HG03139 (cell line): ENCODE measurements around the gene SAMD14.

ENCODE experiments used
- ATAC-seq: cut with Tn5 transposase; IDR thresholded peaks from one replicate; pipeline ENCODE4 v1.9.1; 2021; ENCODE audit not compliant: unreplicated experiment

Gene SAMD14

DNA sequence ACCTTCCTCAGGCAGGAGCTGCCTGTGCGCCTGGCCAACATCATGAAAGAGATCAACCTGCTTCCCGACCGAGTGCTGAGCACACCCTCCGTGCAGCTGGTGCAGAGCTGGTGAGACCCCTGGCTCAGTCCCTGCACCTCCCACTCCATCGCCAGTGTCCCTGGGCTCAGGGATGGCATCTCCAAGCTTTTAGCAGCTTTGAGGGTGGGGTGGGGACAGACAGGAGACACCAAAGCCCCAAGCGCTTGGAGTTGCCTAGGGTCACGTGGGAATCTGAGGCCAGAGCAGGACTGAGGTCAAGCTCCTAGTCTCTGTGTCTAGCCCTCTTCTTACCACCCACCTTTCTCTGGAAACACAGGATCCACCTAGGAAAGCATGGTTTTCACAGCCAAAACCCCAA lies 32.5 kb downstream of the SAMD14 start:
- no peak for ATAC-seq

GRCh38 chr17:50096758-50097157 lies 33.2 kb downstream of the SAMD14 start:
- ATAC-seq: no peak

DNA sequence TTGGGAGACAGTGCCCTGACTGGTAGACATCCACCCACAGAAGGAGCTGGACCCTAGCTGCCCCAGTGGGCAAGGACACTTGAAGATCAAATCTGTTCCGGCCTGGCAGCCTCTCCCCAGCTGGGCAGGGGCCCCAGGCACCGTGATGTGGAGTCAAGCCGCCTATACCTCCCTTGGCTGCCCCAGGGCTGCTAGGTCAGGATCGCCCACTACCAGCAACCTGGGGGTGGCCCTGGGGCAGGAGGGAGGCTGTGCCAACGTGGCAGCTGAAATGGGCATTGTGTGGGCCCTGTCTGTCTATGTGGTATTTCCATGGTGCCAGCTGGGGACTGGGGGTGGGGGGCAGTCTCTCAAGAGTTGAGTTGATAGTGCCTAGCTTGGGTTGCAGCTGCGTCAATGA lies 33.9 kb downstream of the SAMD14 start:
- no peak for ATAC-seq

GRCh38 chr17:50095626-50096037 lies 34.3 kb downstream of the SAMD14 start:
- ATAC-seq: no peak

DNA sequence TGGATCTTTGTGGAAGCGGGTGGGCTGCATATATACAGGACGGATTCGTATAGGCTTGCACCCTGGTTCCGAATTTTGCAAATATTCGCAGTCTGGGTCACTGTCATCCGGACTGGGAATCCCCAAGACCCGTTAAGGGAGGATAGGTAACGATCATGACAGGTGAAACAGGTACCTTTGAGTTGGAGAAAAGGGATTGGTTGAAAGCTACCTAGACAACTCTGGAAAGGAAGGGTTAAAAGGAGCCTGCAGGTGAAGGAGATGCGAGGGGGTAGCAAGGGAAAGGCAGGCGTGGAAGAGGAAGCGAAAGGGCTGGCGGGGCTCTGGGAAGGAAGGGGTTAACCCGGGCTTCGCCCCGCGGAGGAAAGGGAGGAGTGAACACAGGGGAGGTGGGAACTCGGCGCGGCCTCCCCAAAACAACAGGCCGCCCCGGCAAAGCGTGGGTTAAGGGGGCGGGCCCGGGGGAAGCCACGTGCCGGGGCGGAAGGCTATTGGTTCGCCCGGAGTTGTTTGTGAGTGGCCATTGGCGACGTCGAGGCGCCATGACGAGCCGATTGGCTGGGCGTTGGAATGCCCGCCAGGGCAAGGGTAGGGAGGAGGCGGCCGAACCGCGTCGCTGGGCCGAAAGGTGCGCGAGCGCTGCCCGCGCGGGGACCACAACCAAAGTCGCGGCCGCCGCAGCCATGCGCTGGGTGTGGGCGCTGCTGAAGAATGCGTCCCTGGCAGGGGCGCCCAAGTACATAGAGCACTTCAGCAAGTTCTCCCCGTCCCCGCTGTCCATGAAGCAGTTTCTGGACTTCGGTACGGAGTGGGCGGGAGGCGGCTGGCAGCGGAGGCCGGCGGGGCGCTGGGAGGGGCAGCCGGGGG lies 35.0 kb downstream of the SAMD14 start, which contains the start of gene PDK2:
PDK2 (plus strand) TSS at position 599 of the 867 bp plus-strand sequence; CDS start at position 684, 85 bp downstream.
- peak; percentile 80 for ATAC-seq

- no peak for ATAC-seq
Observed at GRCh38 chr17:50094243-50094752, 35.7 kb downstream of the SAMD14 start.

DNA sequence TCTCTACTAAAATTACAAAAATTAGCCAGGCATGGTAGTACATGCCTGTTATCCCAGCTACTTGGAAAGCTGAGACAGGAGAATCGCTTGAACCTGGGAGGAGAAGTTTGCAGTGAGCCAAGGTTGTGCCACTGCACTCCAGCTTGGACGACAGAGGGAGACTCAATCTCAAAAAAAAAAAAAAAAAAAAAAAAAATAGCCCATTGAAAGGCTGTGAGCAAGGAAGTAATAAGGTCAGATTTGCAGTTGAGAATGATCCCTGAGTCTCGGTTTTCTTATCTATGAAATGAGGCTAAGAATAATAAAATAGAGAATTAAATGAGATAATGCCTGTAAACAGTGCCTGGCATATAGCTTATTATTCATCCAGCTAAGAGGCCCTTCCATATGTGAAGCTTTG lies 36.2 kb downstream of the SAMD14 start:
- ATAC-seq: no peak

GRCh38 chr17:50093246-50093645 lies 36.7 kb downstream of the SAMD14 start:
- no peak for ATAC-seq

GRCh38 chr17:50091918-50092285 lies 38.1 kb downstream of the SAMD14 start:
- no peak for ATAC-seq

DNA sequence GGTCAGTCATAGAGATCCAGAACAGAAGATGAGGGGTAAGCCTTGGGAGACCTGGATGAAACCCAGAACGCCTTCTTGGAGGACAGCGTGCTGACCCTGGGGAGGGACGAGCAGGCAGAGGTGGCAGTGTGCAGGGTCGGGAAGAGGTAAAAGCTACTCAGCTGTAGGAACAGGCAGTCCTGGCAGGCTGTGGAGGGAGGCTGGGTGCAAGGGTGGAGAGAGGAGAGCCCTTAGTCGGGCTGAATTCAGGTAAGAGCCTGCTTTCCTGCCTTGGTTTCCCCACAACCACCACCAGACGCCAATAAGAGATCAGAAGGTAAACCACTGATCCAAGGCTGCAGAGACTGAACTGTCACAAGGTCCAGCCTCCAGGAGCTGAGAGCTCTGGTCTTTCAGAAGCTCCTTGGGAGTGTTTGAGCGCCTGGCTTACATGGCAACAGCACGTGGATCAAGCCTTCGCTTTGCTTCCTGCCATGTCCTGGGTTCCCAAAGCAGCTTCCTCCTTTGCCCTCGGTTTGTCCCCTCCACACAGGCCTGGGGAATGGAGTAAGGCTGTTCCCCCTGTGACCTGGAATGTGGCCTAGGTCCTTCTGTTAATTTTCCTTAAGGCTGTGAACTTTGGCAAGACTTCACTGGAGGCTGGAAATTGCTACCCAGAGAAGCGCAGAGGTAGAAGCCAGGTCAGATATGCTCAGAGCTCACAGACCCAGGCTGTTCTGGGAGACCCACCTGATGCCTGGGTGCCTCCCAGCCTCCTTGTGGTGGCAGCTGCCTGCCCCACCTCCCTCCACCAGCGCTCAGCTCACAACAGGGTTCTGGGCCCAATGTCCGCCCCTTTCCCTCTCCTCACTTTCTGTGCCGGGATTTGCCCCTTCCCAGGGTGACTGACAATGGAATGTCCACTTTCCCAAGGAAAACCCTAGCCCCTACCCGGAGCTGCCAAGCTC lies 38.7 kb downstream of the SAMD14 start:
- ATAC-seq: no peak

DNA sequence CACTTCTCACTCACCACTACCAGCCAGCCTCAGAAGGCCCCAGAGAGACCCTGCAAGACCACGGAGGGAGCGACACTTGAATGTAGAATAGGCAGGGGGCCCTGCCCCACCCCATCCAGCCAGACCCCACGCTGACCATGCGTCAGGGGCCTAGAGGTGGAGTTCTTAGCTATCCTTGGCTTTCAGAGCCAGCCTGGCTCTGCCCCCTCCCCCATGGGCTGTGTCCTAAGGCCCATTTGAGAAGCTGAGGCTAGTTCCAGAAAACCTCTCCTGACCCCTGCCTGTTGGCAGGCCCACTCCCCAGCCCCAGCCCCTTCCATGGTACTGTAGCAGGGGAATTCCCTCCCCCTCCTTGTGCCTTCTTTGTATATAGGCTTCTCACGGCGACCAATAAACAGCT lies 39.9 kb downstream of the SAMD14 start:
- no peak for ATAC-seq

- no peak for ATAC-seq
Observed at GRCh38 chr17:50088952-50089825, 40.8 kb downstream of the SAMD14 start.

DNA sequence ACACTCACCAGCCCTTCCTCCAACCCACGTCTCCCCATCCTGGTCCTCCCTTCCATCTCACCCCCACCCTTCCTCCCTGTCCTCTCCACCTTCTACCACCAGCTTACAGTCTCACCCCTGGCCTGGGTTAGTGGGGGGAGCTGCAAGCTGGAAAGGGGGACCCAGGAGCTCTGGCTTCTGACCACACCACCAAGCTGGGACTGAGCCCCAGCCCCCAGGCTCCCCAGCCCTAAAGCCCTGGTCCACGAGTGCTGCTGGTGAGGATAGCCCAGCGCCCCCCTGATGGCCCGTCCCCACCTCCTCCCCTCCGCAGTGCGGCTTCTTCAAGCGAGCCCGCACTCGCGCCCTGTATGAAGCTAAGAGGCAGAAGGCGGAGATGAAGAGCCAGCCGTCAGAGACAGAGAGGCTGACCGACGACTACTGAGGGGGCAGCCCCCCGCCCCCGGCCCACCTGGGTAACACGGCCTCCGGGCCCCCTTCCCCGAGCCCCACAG lies 42.0 kb downstream of the SAMD14 start:
- ATAC-seq: no peak

GRCh38 chr17:50087246-50087911 lies 42.6 kb downstream of the SAMD14 start:
- no peak for ATAC-seq

DNA sequence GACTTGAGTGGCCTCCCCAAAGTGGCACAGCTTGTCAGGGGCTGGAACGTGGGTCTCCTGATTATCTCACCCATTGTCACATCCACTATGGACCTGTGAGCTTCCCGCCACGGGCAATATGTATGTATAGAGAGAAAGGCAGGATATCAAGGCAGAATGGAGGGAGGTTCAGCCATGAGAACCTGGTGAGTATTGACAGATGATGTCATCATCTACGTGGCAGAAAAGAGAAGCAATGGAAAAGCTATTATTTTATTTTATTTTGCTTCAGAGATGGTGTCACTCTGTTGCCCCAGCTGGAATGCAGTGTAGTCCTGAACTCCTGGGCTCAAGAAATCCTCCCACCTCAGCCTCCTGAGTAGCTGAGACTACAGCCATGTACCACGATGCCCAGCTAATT lies 48.2 kb downstream of the SAMD14 start:
- no peak for ATAC-seq

- no peak for ATAC-seq
Observed at GRCh38 chr17:50080827-50081226, 49.1 kb downstream of the SAMD14 start.

DNA sequence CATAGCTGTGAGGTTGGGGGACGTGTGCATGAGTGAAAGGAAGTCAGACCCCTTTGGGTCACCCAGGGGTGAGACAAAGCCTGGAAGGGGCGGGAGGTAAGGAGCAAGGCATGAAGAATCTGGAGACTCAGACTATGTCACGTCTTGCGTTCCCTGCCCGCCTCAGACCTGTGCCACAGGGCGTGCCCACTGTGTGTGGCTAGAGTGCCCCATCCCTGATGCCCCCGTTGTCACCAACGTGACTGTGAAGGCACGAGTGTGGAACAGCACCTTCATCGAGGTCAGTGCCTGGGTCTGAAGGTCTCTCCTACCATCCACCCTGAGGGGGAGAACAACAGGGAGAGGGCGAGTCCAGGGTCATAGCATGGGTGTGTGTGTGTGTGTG lies 49.9 kb downstream of the SAMD14 start:
- no peak for ATAC-seq

DNA sequence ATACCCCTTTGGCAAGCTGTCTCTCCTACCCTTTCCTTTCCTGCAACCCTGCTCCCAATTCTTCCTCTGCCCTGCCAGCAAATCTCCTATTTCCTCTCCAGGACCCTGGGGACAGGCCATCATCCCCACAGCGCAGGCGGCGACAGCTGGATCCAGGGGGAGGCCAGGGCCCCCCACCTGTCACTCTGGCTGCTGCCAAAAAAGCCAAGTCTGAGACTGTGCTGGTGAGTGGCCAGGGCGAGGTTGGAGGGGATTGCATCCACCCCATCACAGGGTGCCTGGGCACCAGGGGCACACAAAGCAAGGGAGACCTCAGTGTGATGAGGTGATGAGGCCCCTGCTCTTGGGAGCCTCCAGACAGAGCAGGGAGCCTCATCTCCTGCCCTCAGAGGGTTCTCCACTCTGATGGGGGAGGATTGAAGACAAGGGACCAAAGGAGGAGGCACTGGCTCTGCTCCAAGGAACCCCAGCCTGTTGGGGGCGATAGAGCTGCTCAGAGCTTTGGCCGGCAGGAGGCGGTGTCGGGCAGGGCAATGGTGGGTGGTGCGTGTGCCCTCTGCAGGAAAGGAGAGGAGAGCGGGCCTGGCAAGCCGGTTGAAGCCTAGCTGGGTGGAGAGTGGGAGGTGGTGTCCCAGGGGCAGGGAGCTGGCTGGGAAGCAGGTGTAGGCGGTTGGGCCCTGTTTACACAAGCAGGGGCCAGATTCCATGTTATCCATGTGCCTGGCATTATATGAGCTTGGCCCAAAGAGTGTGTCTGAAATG lies 50.4 kb downstream of the SAMD14 start:
- ATAC-seq: no peak

GRCh38 chr17:50078430-50078829 lies 51.5 kb downstream of the SAMD14 start:
- no peak for ATAC-seq
